WERI-Rb-1 (cell line): Measurements from ENCODE around the gene CLASP2.

Source experiments
- DNase-seq: peaks from one replicate; pipeline ENCODE4 v3.0.0-alpha.2; 2020
- H3K27ac ChIP-seq: fragments of 250-450 bp; sonication (Bioruptor Pico); 2 replicates; pipeline ENCODE4 v1.5.1; 2020; ENCODE audit warnings: mild to moderate bottlenecking, moderate library complexity
- H3K27me3 ChIP-seq: fragments of 250-450 bp; sonication (Bioruptor Pico); 2 replicates; pipeline ENCODE4 v1.5.1; 2021; ENCODE audit warnings: mild to moderate bottlenecking, low read depth, moderate library complexity; ENCODE audit not compliant: insufficient read depth, severe bottlenecking
- H3K36me3 ChIP-seq: fragments of 250-450 bp; sonication (Bioruptor Pico); 2 replicates; pipeline ENCODE4 v1.5.1; 2020; ENCODE audit warnings: mild to moderate bottlenecking, moderate library complexity
- H3K4me3 ChIP-seq: 2 replicates; pipeline ENCODE4 v1.5.1; 2011; ENCODE audit warnings: low read depth, mild to moderate bottlenecking, control low read depth, low read length
- H3K9me3 ChIP-seq: fragments of 250-450 bp; sonication (Bioruptor Pico); 2 replicates; pipeline ENCODE4 v1.5.1; 2021; ENCODE audit warnings: mild to moderate bottlenecking, moderate library complexity; ENCODE audit not compliant: severe bottlenecking
- CTCF ChIP-seq: IDR thresholded peaks from 2 replicates; pipeline ENCODE4 v1.5.1; 2011; ENCODE audit warnings: low read depth, mild to moderate bottlenecking, control low read depth, inconsistent platforms, low read length

CLASP2 gene

GRCh38 chr3:33543601-33544000 lies 174.5 kb downstream of the CLASP2 start:
- DNase-seq: no peak

GRCh38 chr3:33541918-33542317 lies 176.1 kb downstream of the CLASP2 start:
- no peak for TF ChIP-seq CTCF
- H3K36me3 ChIP-seq: peaks cover 25% of the 10 kb centered on the region
- DNase-seq: no peak

More at GRCh38 chr3:33543601-33544000, 174.5 kb downstream of the CLASP2 start:
- H3K4me3 ChIP-seq: no peak overlapping the region
- H3K27ac ChIP-seq: no peak overlapping the region
- H3K36me3 ChIP-seq: peaks cover 20% of the 10 kb centered on the region; the same call in 1 of the 2 replicates
- no peaks in the 10 kb centered on the region for H3K9me3 ChIP-seq
- no peak for TF ChIP-seq CTCF
- H3K27me3 ChIP-seq: no peaks in the 10 kb centered on the region

GRCh38 chr3:33538678-33539339 lies 179.2 kb downstream of the CLASP2 start:
- no peak for DNase-seq
- H3K27ac ChIP-seq: no peak overlapping the region
- no peak for TF ChIP-seq CTCF
- no peaks in the 10 kb centered on the region for H3K27me3 ChIP-seq
- H3K36me3 ChIP-seq: peaks cover 33% of the 10 kb centered on the region
- no peaks in the 10 kb centered on the region for H3K9me3 ChIP-seq
- H3K4me3 ChIP-seq: no peak overlapping the region

More at GRCh38 chr3:33541918-33542317, 176.1 kb downstream of the CLASP2 start:
- Histone ChIP-seq H3K4me3 (no peak overlapping the region), H3K27ac (no peak overlapping the region), H3K9me3 (no peaks in the 10 kb centered on the region), H3K27me3 (no peaks in the 10 kb centered on the region)

- TF ChIP-seq CTCF: no peak
- no peak overlapping the region for H3K4me3 ChIP-seq
- no peak for DNase-seq
- H3K27ac ChIP-seq: no peak overlapping the region
- H3K36me3 ChIP-seq: peaks cover 33% of the 10 kb centered on the region
- no peaks in the 10 kb centered on the region for H3K9me3 ChIP-seq
- no peaks in the 10 kb centered on the region for H3K27me3 ChIP-seq
These were observed 180.9 kb downstream of the CLASP2 start for GRCh38 chr3:33537133-33537532.

- Histone ChIP-seq H3K4me3 (no peak overlapping the region), H3K27ac (no peak overlapping the region), H3K27me3 (no peaks in the 10 kb centered on the region), H3K36me3 (peaks cover 27% of the 10 kb centered on the region), H3K9me3 (peaks cover 3% of the 10 kb centered on the region)
- TF ChIP-seq CTCF: no peak
- DNase-seq: no peak
These were observed 191.3 kb downstream of the CLASP2 start for GRCh38 chr3:33526787-33527186.

GRCh38 chr3:33525232-33525631 lies 192.8 kb downstream of the CLASP2 start:
- no peaks in the 10 kb centered on the region for H3K27me3 ChIP-seq
- no peak overlapping the region for H3K4me3 ChIP-seq
- H3K36me3 ChIP-seq: peaks cover 21% of the 10 kb centered on the region
- DNase-seq: no peak
- no peak for TF ChIP-seq CTCF
- H3K27ac ChIP-seq: no peak overlapping the region
- peaks cover 3% of the 10 kb centered on the region for H3K9me3 ChIP-seq
